ES-I3 (cell line): Measurements from ENCODE around the gene STRBP.
"Not testable (repeated sequence)": the region's sequence is repeated elsewhere in the genome, so short reads cannot be mapped to it uniquely, and the experiment has no call there.

Experiments used
- H3K36me3 ChIP-seq: 2 replicates; pipeline ENCODE4 v1.6.1; 2013; ENCODE audit warnings: mild to moderate bottlenecking, low read length, control low read depth, moderate library complexity; ENCODE audit not compliant: insufficient read depth
- H3K4me1 ChIP-seq: 2 replicates; pipeline ENCODE4 v1.6.1; 2013; ENCODE audit warnings: mild to moderate bottlenecking, control low read depth, low read length; ENCODE audit not compliant: insufficient read depth
- H3K9ac ChIP-seq: 2 replicates; pipeline ENCODE4 v1.6.1; 2013; ENCODE audit warnings: low read depth, mild to moderate bottlenecking, low read length, moderate library complexity
- H3K9me3 ChIP-seq: 2 replicates; pipeline ENCODE4 v1.6.1; 2013; ENCODE audit warnings: mild to moderate bottlenecking, low read length, moderate library complexity; ENCODE audit not compliant: control insufficient read depth, insufficient read depth

Gene STRBP

DNA sequence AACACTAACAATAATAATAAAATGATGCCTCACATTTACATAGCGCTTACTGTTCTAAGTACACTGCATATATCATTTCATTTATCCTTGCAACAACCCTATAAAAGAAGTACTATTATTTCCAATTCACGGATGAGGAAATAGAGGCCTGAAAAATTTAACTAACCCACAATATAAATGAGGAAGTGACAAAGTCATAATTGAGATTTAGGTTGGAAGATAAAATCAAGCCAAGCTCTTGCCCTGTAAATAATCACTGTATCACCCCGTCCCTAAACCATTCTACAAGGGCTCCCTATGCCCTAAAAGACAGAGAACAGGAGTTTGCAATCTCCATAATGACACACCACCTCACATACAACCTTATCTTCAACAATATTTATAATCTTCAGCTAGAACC is 49.6 kb downstream of the STRBP start:
- Histone ChIP-seq H3K4me1 (no peaks in the 10 kb centered on the region), H3K9ac (no peak overlapping the region), H3K36me3 (no peaks in the 10 kb centered on the region), H3K9me3 (no peaks in the 10 kb centered on the region)

DNA sequence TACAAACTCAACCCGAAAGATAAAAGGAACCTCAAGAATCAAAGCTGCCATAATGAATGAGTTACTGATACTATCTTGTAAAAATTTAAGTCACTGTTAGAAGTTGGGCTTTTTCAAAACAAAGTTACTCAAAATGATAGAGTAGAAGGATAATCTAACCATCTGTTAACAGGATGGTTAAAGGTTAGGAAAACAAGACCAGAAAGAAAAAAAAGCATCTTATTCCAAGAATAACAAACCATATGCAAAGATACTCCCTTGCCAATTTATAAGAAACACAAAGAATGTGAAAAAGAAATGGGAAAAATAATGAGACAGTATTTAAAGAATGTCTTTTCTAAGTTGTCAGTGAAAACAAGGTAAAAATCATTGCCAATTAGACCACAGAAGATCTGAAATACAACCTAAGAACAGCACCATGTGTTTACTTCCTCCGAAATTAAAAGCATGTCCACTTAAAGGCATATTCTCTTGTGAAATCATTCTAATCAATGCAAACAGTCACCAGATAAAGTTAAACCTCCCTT is 51.2 kb downstream of the STRBP start:
- H3K9me3 ChIP-seq: no peaks in the 10 kb centered on the region
- no peak overlapping the region for H3K9ac ChIP-seq
- H3K36me3 ChIP-seq: no peaks in the 10 kb centered on the region
- no peaks in the 10 kb centered on the region for H3K4me1 ChIP-seq

DNA sequence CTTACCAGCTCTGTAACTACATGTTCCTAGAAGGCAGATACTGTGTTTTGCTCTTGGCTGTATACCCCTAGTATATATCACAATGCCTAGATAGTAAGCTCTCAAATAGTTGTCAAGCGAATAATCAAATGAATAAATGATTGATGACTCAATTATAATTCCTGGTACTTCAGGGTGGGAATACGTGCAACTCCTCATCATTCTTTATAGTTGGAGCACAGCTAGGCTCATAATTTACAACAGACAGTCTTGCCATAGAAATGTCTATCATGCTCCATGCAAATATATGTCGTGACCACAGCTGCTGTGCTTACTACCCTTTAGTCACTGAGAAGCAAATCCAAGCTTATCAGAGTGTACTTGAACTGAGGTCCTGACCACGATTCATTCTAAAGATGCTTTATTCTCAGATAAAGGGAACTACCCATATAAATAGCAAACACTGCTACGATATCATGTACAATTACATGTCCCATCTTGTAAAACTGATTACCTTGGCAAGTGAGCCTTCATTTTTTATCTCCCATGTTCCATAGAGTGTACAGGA is 52.1 kb downstream of the STRBP start:
- no peak overlapping the region for H3K9ac ChIP-seq
- no peaks in the 10 kb centered on the region for H3K9me3 ChIP-seq
- H3K36me3 ChIP-seq: no peaks in the 10 kb centered on the region
- H3K4me1 ChIP-seq: no peaks in the 10 kb centered on the region

DNA sequence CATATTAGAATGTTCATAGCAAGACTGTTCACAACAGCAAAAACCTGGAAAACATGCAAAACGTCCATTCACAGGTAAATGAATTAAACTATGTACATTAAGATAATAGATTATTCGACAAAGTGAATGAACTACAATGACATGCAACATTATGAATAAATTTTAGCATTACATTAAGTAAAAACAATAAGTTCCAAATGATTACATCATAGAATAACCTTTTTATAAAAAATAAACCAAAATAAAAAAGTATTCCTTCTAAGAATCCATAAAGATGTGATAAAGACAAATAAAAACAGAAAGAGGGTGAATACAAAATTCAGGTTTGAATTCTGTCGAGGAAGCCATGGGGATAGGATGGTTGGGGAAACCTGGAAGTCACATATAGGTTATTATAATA is 57.3 kb downstream of the STRBP start:
- Histone ChIP-seq H3K9me3 (no peaks in the 10 kb centered on the region), H3K4me1 (no peaks in the 10 kb centered on the region), H3K36me3 (no peaks in the 10 kb centered on the region)

DNA sequence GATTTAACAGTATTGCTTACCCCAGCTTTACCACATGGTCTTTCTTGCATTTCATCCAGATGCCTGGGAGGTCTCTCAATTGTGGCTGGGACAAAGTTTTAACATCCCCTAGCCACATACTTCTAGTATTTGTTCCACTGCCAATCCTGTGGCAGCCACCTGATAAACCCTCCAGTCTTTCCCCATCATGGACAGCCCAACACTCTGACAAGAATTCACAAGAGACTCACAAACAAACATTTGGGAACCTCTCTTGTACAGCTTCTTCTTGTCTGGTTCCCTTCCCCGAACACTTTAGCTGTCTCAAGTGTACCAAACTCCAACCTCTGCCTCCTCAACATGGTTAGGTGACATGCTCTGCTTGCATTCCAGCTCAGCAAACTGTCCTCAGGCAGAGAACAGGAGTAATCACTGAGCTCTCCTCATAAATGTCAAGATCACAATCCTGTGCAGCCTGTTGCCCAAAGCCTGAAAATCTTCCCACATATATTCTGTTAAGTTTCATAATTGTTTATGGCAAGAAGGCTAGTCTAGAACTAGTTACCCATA is 59.7 kb downstream of the STRBP start:
- Histone ChIP-seq H3K4me1 (no peaks in the 10 kb centered on the region), H3K36me3 (no peaks in the 10 kb centered on the region), H3K9me3 (no peaks in the 10 kb centered on the region), H3K9ac (no peak overlapping the region)

More for the DNA sequence above, 57.3 kb downstream of the STRBP start:
- H3K9ac ChIP-seq: no peak overlapping the region

DNA sequence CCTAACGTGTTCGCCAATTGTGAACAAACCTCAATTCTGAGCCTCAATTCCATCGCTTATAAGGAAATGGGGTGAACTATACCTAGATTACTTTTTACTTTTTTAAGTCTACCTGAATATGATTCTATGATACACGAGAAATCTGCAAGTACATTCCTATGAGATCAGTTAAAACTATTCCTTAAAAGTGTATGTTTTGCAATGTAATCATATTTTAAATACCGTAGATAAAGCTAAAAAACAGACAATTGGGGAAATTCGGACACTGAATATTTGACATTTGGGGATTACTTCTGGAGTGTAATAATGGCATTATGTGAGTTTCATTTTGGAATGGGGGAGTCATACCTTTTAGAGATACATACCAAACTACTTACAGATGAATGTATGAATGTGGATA is 62.3 kb downstream of the STRBP start:
- no peaks in the 10 kb centered on the region for H3K36me3 ChIP-seq
- H3K4me1 ChIP-seq: no peaks in the 10 kb centered on the region
- no peak overlapping the region for H3K9ac ChIP-seq
- H3K9me3 ChIP-seq: no peaks in the 10 kb centered on the region

DNA sequence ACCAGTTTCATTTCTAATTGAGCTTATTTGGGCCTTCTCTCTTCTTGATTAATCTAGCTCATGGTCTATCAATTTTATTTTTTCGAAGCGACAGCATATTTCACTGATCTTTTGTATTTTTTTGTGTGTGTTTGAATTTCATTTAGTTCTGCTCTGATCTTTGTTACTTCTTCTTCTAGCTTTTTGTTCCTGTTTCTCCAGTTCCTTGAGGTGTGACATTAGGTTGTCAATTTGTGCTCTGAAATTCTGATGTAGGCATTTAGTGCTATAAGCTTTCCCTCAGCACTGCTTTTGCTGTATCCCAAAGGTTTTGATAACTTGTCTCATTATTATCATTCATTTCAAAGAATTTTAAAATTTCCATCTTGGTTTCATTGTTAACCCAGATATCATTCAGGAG is 67.3 kb downstream of the STRBP start:
- Histone ChIP-seq H3K9me3 (no peaks in the 10 kb centered on the region), H3K4me1 (no peaks in the 10 kb centered on the region), H3K36me3 (no peaks in the 10 kb centered on the region)

DNA sequence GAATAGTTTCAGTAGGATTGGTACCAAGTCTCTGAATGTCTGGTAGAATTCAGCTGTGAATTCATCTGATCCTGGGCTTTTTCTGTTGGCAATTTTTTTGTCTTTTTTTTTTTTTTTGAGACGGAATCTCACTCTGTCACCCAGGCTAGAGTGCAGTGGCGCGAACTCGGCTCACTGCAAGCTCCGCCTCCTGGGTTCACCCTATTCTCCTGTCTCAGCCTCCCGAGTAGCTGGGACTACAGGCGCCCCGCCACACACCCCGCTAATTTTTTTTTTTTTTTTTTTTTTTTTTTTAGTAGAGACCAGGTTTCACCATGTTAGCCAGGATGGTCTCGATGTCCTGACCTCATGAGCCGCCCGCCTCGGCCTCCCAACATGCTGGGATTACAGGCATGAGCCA is 67.9 kb downstream of the STRBP start:
- not testable (repeated sequence) for H3K4me1 ChIP-seq, H3K9ac ChIP-seq, H3K36me3 ChIP-seq, H3K9me3 ChIP-seq

More for the DNA sequence above, 67.3 kb downstream of the STRBP start:
- no peak overlapping the region for H3K9ac ChIP-seq

DNA sequence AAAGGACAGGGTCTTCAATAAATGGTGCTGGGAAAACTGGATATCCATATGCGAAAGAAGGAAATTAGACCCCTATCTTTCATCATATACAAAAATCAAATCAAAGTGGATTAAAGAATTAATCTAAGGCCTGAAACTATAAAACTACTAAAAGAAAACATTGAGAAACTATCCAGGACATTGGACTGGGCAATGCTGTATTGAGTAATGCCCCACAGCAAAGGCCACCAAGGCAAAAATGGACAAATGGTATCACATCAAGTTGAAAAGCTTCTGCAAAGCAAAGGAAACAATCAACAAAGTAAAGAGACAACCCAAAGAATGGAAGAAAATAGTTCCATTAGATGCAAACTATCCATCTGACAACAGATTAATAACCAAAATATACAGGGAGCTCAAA is 72.3 kb downstream of the STRBP start:
- peaks cover 8% of the 10 kb centered on the region for H3K4me1 ChIP-seq
- H3K9me3 ChIP-seq: no peaks in the 10 kb centered on the region
- no peaks in the 10 kb centered on the region for H3K36me3 ChIP-seq
- no peak overlapping the region for H3K9ac ChIP-seq

DNA sequence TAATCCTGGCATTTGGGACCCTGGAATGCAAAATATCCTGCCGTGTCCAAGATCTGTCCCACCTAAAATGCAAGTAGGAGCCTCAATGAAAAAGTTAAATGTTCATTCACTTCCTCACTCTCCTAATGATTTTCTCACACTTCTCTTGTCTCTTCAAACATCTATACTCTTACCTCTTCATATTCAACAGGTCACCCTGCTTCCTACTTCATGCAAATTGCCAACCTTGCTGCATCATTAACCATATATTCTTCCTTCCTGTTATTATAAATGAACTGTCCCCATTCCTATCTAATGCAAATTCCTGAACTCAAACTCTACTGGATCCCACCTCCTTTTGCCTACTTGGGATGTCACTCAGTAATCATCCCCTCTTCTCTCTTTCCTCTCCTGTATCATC is 74.4 kb downstream of the STRBP start:
- no peaks in the 10 kb centered on the region for H3K36me3 ChIP-seq
- H3K4me1 ChIP-seq: peaks cover 13% of the 10 kb centered on the region
- no peak overlapping the region for H3K9ac ChIP-seq
- no peaks in the 10 kb centered on the region for H3K9me3 ChIP-seq

DNA sequence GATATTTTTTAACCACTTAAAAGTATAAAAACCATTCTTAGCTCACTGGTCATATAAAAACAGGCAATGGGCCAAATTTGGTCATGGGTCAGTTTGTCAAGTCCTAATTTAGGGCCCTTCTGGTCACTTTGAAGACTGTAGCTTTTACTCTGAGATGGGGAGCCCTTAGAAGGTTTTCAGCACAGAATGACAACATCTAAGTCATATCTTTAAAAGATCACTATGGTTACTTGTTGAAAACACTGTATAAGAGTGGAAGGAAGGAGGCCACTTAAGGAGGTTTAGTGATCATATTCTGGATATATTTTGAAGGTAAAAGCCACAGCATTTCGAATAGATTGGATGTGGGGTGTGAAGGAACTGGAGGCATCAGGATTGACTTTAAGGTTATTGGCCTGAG is 76.7 kb downstream of the STRBP start:
- Histone ChIP-seq H3K9ac (no peak overlapping the region), H3K36me3 (no peaks in the 10 kb centered on the region), H3K4me1 (peaks cover 13% of the 10 kb centered on the region), H3K9me3 (no peaks in the 10 kb centered on the region)

DNA sequence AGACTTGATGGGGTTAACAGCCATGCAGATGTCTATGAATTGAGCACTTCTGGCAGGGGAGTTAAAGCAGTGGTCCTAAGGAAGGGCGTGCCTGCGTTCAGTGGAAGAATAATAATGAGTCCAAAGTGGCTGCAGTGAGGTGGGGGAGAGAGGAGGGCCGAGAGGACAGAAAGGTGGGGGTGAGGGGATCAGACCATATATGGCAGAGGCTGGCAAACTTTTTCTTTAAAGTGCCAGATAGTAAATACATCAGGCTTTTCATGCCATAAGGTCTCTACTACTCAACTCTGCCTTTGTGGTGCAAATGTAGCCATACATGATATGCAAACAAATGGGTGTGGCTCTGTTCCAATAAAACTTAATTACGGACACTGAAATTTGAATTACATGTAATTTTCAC is 77.1 kb downstream of the STRBP start:
- no peaks in the 10 kb centered on the region for H3K9me3 ChIP-seq
- no peaks in the 10 kb centered on the region for H3K36me3 ChIP-seq
- no peak overlapping the region for H3K9ac ChIP-seq
- H3K4me1 ChIP-seq: peaks cover 13% of the 10 kb centered on the region

DNA sequence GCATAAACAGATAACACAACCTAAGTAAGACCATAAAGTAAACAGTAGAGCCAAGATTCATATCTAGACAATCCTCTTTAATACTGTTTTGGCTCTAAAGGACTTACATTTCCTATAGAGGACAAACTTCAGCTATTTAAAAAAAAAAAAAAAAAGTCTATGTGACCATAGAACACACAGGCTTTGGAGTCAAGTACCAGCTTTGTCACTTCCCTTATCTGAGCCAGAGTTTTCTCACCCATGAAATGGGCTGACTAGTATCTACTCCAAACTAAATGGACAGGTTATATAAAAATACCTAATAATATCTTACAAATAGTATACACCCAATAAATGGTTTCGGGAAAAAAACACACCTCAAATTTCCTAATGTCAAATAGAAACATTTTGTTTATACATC is 81.3 kb downstream of the STRBP start:
- peaks cover 13% of the 10 kb centered on the region for H3K4me1 ChIP-seq
- H3K36me3 ChIP-seq: no peaks in the 10 kb centered on the region
- H3K9me3 ChIP-seq: no peaks in the 10 kb centered on the region
- H3K9ac ChIP-seq: no peak overlapping the region

DNA sequence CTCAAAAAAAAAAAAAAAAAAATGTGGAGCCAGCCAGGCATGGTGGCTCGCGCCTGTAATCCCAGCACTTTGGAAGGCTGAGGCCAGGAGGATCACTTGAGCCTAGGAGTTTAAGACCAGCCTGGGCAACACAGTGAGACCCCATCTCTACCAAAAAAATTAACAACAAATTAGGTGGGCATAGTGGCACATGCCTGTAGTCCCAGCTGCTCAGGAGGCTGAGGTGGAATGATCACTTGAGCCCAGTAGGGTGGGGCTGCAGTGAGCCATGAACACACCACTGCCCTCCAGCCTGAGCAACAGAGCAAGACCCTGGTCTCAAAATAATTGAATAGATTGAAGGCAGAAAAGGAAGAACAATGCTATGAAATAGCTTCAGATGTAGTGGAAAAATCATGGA is 82.4 kb downstream of the STRBP start:
- not testable (repeated sequence) for H3K9ac ChIP-seq, H3K4me1 ChIP-seq, H3K36me3 ChIP-seq, H3K9me3 ChIP-seq

DNA sequence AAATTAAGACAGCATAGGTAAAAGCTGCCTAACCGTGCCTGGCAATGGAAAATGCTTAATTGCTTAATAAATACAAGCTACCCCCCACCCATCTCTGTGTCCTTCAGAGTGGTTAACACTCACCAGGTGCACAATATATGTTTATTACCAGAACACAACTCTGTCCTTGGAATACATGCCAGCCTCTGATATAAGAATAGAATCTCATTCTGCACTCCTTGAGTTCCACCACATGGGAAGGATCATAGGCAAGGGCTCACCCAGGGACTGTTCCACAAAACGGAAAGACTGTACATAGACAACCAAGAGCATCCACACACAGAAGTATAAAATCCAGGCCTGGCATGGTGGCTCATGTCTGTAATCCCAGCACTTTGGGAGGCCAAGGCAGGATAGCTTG is 91.4 kb downstream of the STRBP start:
- Histone ChIP-seq H3K9ac (no peak overlapping the region), H3K4me1 (peaks cover 23% of the 10 kb centered on the region), H3K36me3 (no peaks in the 10 kb centered on the region), H3K9me3 (no peaks in the 10 kb centered on the region)
